Lower lobe of right lung (tissue), 2 donors: ENCODE results near the gene DUS4L. TPM values are rescaled to one million over a fixed set of nuclear protein-coding genes. Genes with fewer than 3 reads are reported as not detected.

Experiments
- ATAC-seq, 2 donors: fragments of 200-7000 bp; cut with Tn5 transposase; one replicate each; pipeline ENCODE4 v1.9.1; 2020 to 2022; ENCODE audit warnings: mild to moderate bottlenecking in 2 of 2, moderate library complexity in 2 of 2
- DNase-seq: peaks from one replicate; pipeline ENCODE4 v3.0.0-alpha.2; 2020
- H3K27ac ChIP-seq: fragments of 200-600 bp; one replicate; pipeline ENCODE4 v1.8.0; 2022
- H3K27me3 ChIP-seq: fragments of 200-600 bp; one replicate; pipeline ENCODE4 v1.8.0; 2022; ENCODE audit warnings: low read depth
- H3K36me3 ChIP-seq: fragments of 200-600 bp; one replicate; pipeline ENCODE4 v1.8.0; 2022; ENCODE audit warnings: mild to moderate bottlenecking
- H3K4me1 ChIP-seq: fragments of 200-600 bp; one replicate; pipeline ENCODE4 v1.8.0; 2022
- H3K4me3 ChIP-seq: fragments of 200-600 bp; one replicate; pipeline ENCODE4 v1.8.0; 2022; ENCODE audit warnings: mild to moderate bottlenecking
- H3K9me3 ChIP-seq: fragments of 200-600 bp; one replicate; pipeline ENCODE4 v1.8.0; 2022
- CTCF ChIP-seq: fragments of 200-600 bp; IDR thresholded peaks from one replicate; pipeline ENCODE4 v1.8.0; 2022; ENCODE audit warnings: antibody characterized with exemption, mild to moderate bottlenecking
- intact Hi-C: fragments of 100-400 bp; cut with DNase I; formaldehyde crosslinking; loops from one replicate; pipeline ENCODE4 v1.11.0; 2022
- total RNA-seq: library from RNA; stranded (reverse); fragmentation: NEBNext Ultra II Directional; extraction: Animal tissue kit (Norgen Biotek cat#: 25700); gene quantifications from one replicate; pipeline ENCODE4 v1.2.1, GENCODE V29; 2021
- donor health status: DM: no; HTN: yes; CAD: no; lungs with severe emphysema.

The DUS4L gene
- total RNA-seq, 1 donor from 2014 or later, result 5.3 TPM

GRCh38 chr7:107615910-107616680, 52.3 kb downstream of the DUS4L start:
- DNase-seq (no peak), ATAC-seq (no peak)
- Histone ChIP-seq H3K4me1 (no peaks in the 10 kb centered on the region), H3K9me3 (no peaks in the 10 kb centered on the region), H3K27ac (no peak overlapping the region), H3K36me3 (peaks cover 67% of the 10 kb centered on the region), H3K27me3 (no peaks in the 10 kb centered on the region), H3K4me3 (no peak overlapping the region)
- intact Hi-C loops, result no loop called here
- TF ChIP-seq CTCF, result no peak

- TF ChIP-seq CTCF, result no peak
- ATAC-seq (peak; percentile 68 to 80), DNase-seq (no peak)
- Histone ChIP-seq H3K36me3 (peaks cover 31% of the 10 kb centered on the region), H3K27ac (no peak overlapping the region), H3K9me3 (no peaks in the 10 kb centered on the region), H3K4me1 (peaks cover 9% of the 10 kb centered on the region), H3K4me3 (no peak overlapping the region), H3K27me3 (no peaks in the 10 kb centered on the region)
- intact Hi-C loops, result no loop called here
Observed at GRCh38 chr7:107622429-107622828, 58.7 kb downstream of the DUS4L start.

GRCh38 chr7:107622894-107623293, 59.1 kb downstream of the DUS4L start:
- Histone ChIP-seq H3K4me1 (peaks cover 9% of the 10 kb centered on the region), H3K36me3 (peaks cover 26% of the 10 kb centered on the region), H3K4me3 (no peak overlapping the region), H3K9me3 (no peaks in the 10 kb centered on the region), H3K27me3 (no peaks in the 10 kb centered on the region), H3K27ac (no peak overlapping the region)
- DNase-seq, result no peak
- ATAC-seq, result no peak
- TF ChIP-seq CTCF, result no peak
- intact Hi-C loops, result no loop called here

GRCh38 chr7:107627002-107627401, 63.2 kb downstream of the DUS4L start:
- intact Hi-C loops, result no loop called here
- no peaks in the 10 kb centered on the region for H3K9me3 ChIP-seq
- ATAC-seq, result no peak

More at GRCh38 chr7:107627002-107627401, 63.2 kb downstream of the DUS4L start:
- Histone ChIP-seq H3K27ac (no peak overlapping the region), H3K4me3 (no peak overlapping the region), H3K36me3 (peaks cover 16% of the 10 kb centered on the region), H3K27me3 (no peaks in the 10 kb centered on the region), H3K4me1 (peaks cover 8% of the 10 kb centered on the region)
- no peak for DNase-seq
- TF ChIP-seq CTCF, result no peak

Other genes starting within 250 kb of the DUS4L start
- not detected for gene GPR22, start 93.9 kb upstream of the DUS4L start, total RNA-seq
- 49.1 TPM for gene COG5, start 51 bp upstream of the DUS4L start, total RNA-seq
- 81.3 TPM for gene BCAP29, start 16.3 kb downstream of the DUS4L start, total RNA-seq
- 1.0 TPM for gene SLC26A4, start 96.9 kb downstream of the DUS4L start, total RNA-seq
- gene CBLL1, start 180.2 kb downstream of the DUS4L start, total RNA-seq, result 20.9 TPM
- gene SLC26A3, start 239.3 kb downstream of the DUS4L start, total RNA-seq, result not detected